ENCODE measurements around the gene RNF13. TPM values are rescaled to one million over a fixed set of nuclear protein-coding genes. Genes with fewer than 3 reads are reported as not detected.

Gene RNF13
- 27.1 and 29.5 TPM in 2 replicates for total RNA-seq
- polyA plus RNA-seq: 14.8 and 16.4 TPM in 2 replicates
- polyA plus RNA-seq (2011; cell fraction: cytosol; rRNA removed): 20.3 and 22.2 TPM in 2 replicates
- polyA plus RNA-seq (2011; cell fraction: nucleus; rRNA removed): 23.1 and 24.2 TPM in 2 replicates
- 18.0 and 28.6 TPM in 2 replicates for polyA plus RNA-seq (2012)
- polyA minus RNA-seq: 39.7 and 49.4 TPM in 2 replicates
- 97.7 TPM for polyA minus RNA-seq (2011; cell fraction: cytosol; rRNA and poly(A)+ RNA removed)
- 40.5 and 42.7 TPM in 2 replicates for polyA minus RNA-seq (2011; cell fraction: nucleus; rRNA and poly(A)+ RNA removed)
- percentile 83 among the genes with signal in this experiment for Bru-seq, nascent RNA
- BruChase-seq, experiment 1, labeled RNA remaining after a 6-hour chase: percentile 64 among the genes with signal in this experiment
- percentile 63 among the genes with signal in this experiment for BruChase-seq, experiment 2, labeled RNA remaining after a 2-hour chase
- long read RNA-seq, transcript RNF13-203 (10 exons, 2,843 nt): major isoform, 86 of 121 reads
- long read RNA-seq, transcript RNF13-212 (10 exons, 1,027 nt): minor isoform, 11 of 121 reads
- long read RNA-seq, partial matches to known transcripts: 0 of 121 reads
- long read RNA-seq, other reads (novel, unspliced or antisense): 13 of 121 reads

- peak; percentile 97 for DNase-seq (ENCODE audit: low read depth, low spot score)
- Histone ChIP-seq H3K9ac (replicated peaks; ENCODE audit: extremely low read depth, insufficient read depth, low read length) (peak within 1 kb of the TSS; percentile 67), H3K4me1 (ENCODE audit: control insufficient read depth, extremely low read depth, insufficient read depth, low read length) (peaks cover 24% of the 10 kb centered on the region), H3K27ac (ENCODE audit: insufficient read depth, low read depth, low read length) (peak within 1 kb of the TSS; percentile 65), H3K36me3 (ENCODE audit: control insufficient read depth in 2 of 2, extremely low read depth in 1 of 2, insufficient read depth in 2 of 2, low read length in 2 of 2) (no peaks in the 10 kb centered on the region), H3K4me3 (replicated peaks in 1 of 3; ENCODE audit: insufficient read depth in 1 of 3, low read depth in 1 of 3, low read length in 3 of 3) (peak within 1 kb of the TSS; percentile 59 to 84 (median 83)), H3K79me2 (ENCODE audit: control insufficient read depth, insufficient read depth, low read length) (peaks cover 20% of the 10 kb centered on the region), H3K27me3 (ENCODE audit: control insufficient read depth in 2 of 2, insufficient read depth in 2 of 2, low read length in 2 of 2) (no peaks in the 10 kb centered on the region), H4K20me1 (replicated peaks; ENCODE audit: control insufficient read depth, extremely low read depth, insufficient read depth, low read length) (no peaks in the 10 kb centered on the region), H2AFZ (ENCODE audit: low read depth, low read length) (peak within 1 kb of the TSS; percentile 83), H3K9me3 (replicated peaks; ENCODE audit: control insufficient read depth, insufficient read depth, low read length) (no peaks in the 10 kb centered on the region), H3K9me1 (replicated peaks; ENCODE audit: control insufficient read depth, extremely low read depth, insufficient read depth, low read length) (no peaks in the 10 kb centered on the region), H3K4me2 (ENCODE audit: insufficient read depth, low read length) (peak within 1 kb of the TSS; percentile 86)
- dilution Hi-C loops (cut with MboI; ENCODE audit: extremely low pct_ligation_motif_present, low sequenced_read_pairs): no loop called here
- TF ChIP-seq POLR2AphosphoS5 (IDR thresholded peaks at IDR 0.05; ENCODE audit: insufficient read depth, low read depth, low read length) (peak; percentile 84), POLR2A (IDR thresholded peaks at IDR 0.05; ENCODE audit: low read depth, low read length) (peak; percentile 78), MAX (IDR thresholded peaks at IDR 0.05; ENCODE audit: insufficient read depth, insufficient read length) (no peak)
- POLR2A ChIA-PET: no interaction called here
- intact Hi-C loops (cut with micrococcal nuclease): loop anchor here (1.0 to 5.0 kb wide), 3 partner anchors 155 to 306 kb away; partner anchors contain the start of genes PFN2 and WWTR1
- FAIRE-seq: peak; percentile 91
- BruUV-seq (replicated peaks): no TSS peak
- CTCF ChIA-PET: interaction anchor here (0.9 to 1.6 kb wide), 4 partner anchors 41 to 320 kb away, joined by 3 to 4 read pairs (median 4); partner anchors contain the start of gene COMMD2
Measured at GRCh38 chr3:149812606-149813366, at the start of gene RNF13. RNF13 (plus strand) TSS chr3:149813215; CDS start chr3:149846027, 32,812 bp downstream.

All from endothelial cell of umbilical vein (primary cell).